SU-DHL-6 (cell line): Measurements from ENCODE around the gene NCS1.

Source experiments
- H2AFZ ChIP-seq: fragments of 200-600 bp; sonication (generic); 2 replicates; pipeline ENCODE4 v1.6.1; 2014; ENCODE audit warnings: low read depth, mild to moderate bottlenecking, moderate library complexity, mixed read lengths, antibody characterized with exemption, low read length; ENCODE audit not compliant: severe bottlenecking
- H3F3A ChIP-seq: fragments of 200-600 bp; shearing (Covaris generic); 2 replicates; pipeline ENCODE4 v1.6.0; 2016; ENCODE audit warnings: antibody characterized with exemption, mild to moderate bottlenecking; ENCODE audit not compliant: insufficient read depth
- H3K27ac ChIP-seq: fragments of 200-600 bp; sonication (generic); 2 replicates; pipeline ENCODE4 v1.5.1; 2016; ENCODE audit warnings: low read depth, mild to moderate bottlenecking, low read length, moderate library complexity, mixed read lengths
- H3K27me3 ChIP-seq: fragments of 200-600 bp; sonication (generic), shearing (Covaris generic); 2 replicates; pipeline ENCODE4 v1.6.0; 2014; ENCODE audit warnings: mild to moderate bottlenecking, low read length
- H3K36me3 ChIP-seq: fragments of 200-600 bp; sonication (generic); 2 replicates; pipeline ENCODE4 v1.6.1; 2014; ENCODE audit warnings: mild to moderate bottlenecking, low read length, mixed read lengths
- H3K4me2 ChIP-seq: fragments of 300-600, 200-600 bp; shearing (Covaris generic), sonication (generic); 2 replicates; pipeline ENCODE4 v1.6.0; 2014; ENCODE audit warnings: low read length, low read depth, mild to moderate bottlenecking; ENCODE audit not compliant: poor library complexity, severe bottlenecking
- H3K4me3 ChIP-seq: fragments of 200-600 bp; sonication (generic); 2 replicates; pipeline ENCODE4 v1.5.1; 2014; ENCODE audit warnings: antibody characterized with exemption, low read length, mild to moderate bottlenecking, mixed read lengths; ENCODE audit not compliant: insufficient read depth, poor library complexity, severe bottlenecking
- H3K79me2 ChIP-seq: fragments of 200-600 bp; sonication (generic); 2 replicates; pipeline ENCODE4 v1.6.1; 2014; ENCODE audit warnings: mild to moderate bottlenecking, low read length, moderate library complexity; ENCODE audit not compliant: insufficient read depth
- H3K9ac ChIP-seq: fragments of 200-600 bp; sonication (generic); 2 replicates; pipeline ENCODE4 v1.7.0; 2014; ENCODE audit warnings: mild to moderate bottlenecking, low read length
- H3K9me2 ChIP-seq: fragments of 200-600 bp; sonication (generic); replicated peaks from 2 replicates; pipeline ENCODE4 v1.6.1; 2014; ENCODE audit warnings: low read length; ENCODE audit not compliant: insufficient read depth
- H3K9me3 ChIP-seq: fragments of 200-600 bp; sonication (generic); 2 replicates; pipeline ENCODE4 v1.6.1; 2014; ENCODE audit warnings: low read length, mixed read lengths; ENCODE audit not compliant: insufficient read depth
- H4K20me1 ChIP-seq: fragments of 200-600 bp; sonication (generic); 2 replicates; pipeline ENCODE4 v1.6.1; 2014; ENCODE audit warnings: low read depth, mild to moderate bottlenecking, antibody characterized with exemption, low read length, moderate library complexity, mixed read lengths
- EZH2phosphoT487 ChIP-seq: fragments of 200-600 bp; sonication (generic), shearing (Covaris generic); conservative IDR thresholded peaks from 2 replicates; pipeline ENCODE4 v1.6.1; 2018; ENCODE audit warnings: mild to moderate bottlenecking, antibody characterized with exemption, low read length, moderate library complexity, mixed read lengths
- TF ChIP-seq, protein P1 (sequence below): fragments of 200-600 bp; sonication (generic); IDR thresholded peaks from one replicate; pipeline ENCODE4 v1.5.1; 2017; ENCODE audit warnings: antibody characterized with exemption, mild to moderate bottlenecking, low read length, moderate library complexity; ENCODE audit not compliant: insufficient read depth, poor library complexity, severe bottlenecking

The NCS1 gene

DNA sequence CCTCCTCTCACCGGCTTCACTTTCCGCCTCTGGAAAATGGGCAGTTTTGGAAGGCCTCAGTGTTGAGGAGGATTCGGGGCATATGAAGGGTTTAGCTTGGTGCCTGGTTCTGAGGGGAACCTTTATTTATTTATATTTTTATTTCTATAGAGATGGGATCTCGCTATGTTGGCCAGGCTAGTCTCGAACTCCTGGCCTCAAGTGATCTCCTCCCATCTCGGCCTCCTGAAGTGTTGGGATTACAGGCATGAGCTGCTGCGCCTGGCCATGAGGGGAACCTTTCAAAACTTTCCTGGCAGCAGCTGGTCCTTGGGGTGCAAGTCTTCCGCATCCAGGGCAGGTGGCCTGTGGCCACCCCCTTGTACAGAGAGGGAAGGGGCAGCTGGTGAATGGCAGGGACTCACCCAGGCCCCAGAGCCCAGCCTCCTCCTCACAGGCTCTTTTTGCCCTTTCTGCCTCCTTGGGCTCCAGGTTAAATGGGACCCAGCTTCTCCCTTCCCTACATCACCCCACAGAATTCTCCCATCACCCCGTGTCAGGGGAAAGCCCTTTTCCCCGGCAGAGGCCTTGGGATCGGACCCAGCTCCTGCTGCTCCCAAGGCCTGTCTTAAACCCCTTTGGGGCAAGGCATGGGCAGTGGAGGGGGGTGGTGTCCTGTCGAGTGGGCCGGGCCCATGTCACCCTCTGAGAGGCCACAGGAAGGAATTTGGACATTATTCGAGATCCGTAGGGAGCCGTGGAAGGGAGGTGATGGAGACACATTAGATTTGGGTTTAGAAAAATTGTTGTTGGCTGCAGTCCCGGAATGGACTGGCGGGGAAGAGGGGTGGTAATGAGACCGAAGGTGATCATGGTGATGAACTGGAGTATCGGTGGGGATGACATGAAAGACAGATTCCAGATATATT is 5.9 kb downstream of the NCS1 start:
- Histone ChIP-seq H3K27me3 (no peaks in the 10 kb centered on the region), H3K79me2 (no peaks in the 10 kb centered on the region), H3K9ac (no peak overlapping the region), H3K9me2 (no peaks in the 10 kb centered on the region), H3K4me3 (no peak overlapping the region), H3K27ac (no peak overlapping the region), H3K36me3 (no peaks in the 10 kb centered on the region), H3F3A (no peaks in the 10 kb centered on the region), H2AFZ (no peak overlapping the region), H3K4me2 (no peak overlapping the region), H3K9me3 (no peaks in the 10 kb centered on the region), H4K20me1 (no peaks in the 10 kb centered on the region)
- TF ChIP-seq EZH2phosphoT487 = no peak
- TF ChIP-seq, protein P1, sequence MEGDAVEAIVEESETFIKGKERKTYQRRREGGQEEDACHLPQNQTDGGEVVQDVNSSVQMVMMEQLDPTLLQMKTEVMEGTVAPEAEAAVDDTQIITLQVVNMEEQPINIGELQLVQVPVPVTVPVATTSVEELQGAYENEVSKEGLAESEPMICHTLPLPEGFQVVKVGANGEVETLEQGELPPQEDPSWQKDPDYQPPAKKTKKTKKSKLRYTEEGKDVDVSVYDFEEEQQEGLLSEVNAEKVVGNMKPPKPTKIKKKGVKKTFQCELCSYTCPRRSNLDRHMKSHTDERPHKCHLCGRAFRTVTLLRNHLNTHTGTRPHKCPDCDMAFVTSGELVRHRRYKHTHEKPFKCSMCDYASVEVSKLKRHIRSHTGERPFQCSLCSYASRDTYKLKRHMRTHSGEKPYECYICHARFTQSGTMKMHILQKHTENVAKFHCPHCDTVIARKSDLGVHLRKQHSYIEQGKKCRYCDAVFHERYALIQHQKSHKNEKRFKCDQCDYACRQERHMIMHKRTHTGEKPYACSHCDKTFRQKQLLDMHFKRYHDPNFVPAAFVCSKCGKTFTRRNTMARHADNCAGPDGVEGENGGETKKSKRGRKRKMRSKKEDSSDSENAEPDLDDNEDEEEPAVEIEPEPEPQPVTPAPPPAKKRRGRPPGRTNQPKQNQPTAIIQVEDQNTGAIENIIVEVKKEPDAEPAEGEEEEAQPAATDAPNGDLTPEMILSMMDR = no peak

DNA sequence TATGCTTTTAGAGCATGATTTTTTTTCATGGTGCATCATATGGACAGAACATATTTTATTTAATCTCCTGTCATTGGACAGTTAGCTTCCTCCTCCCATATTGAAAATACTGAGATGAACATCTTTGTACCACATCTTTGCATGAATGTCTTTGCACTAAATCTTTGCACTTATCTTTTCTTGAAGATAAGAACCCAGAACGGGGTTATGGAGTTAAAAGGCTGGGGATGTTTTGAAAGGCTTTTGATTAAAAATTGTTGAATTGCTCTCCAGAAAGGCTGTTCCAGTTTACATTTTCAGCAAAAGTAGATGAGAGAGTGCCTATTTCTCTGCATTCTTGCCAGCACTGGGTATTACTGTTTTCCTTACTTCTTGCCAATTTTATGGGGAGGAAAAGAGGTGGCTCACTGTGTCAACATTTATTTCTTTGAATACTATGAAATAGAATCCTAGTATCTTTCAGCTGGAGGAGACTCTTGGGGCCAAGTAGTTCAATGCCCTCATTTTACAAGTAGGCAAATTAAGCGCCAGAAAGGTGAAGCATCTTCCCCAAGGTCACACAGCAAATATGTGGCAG is 7.2 kb downstream of the NCS1 start:
- Histone ChIP-seq H3K9ac (no peak overlapping the region), H2AFZ (no peak overlapping the region), H4K20me1 (no peaks in the 10 kb centered on the region), H3K79me2 (no peaks in the 10 kb centered on the region), H3K9me2 (no peaks in the 10 kb centered on the region), H3K27me3 (no peaks in the 10 kb centered on the region), H3K36me3 (no peaks in the 10 kb centered on the region), H3K9me3 (no peaks in the 10 kb centered on the region), H3K4me3 (no peak overlapping the region), H3F3A (no peaks in the 10 kb centered on the region), H3K27ac (no peak overlapping the region), H3K4me2 (no peak overlapping the region)
- TF ChIP-seq, protein P1 = no peak
- no peak for TF ChIP-seq EZH2phosphoT487

DNA sequence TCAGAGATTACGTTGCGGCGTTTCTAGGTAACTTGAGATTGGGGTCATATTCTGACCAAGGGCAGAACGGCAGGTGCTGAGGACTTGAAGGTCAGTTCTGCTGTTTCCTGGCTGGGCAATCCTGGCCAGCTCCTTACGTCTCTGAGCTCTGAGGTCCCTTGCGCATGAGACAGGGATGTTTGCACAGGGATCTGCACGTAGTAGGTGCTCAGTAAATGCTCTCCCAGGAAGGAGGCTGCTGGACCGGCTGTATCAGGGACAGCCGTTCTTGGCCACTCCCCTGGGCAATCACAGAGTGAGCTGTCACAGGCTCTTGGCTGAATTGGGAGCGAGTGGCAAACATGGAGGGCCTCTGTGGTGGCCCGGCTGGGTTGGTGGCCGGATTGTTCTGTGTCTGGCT is 8.3 kb downstream of the NCS1 start:
- no peaks in the 10 kb centered on the region for H3K9me3 ChIP-seq
- H3K79me2 ChIP-seq = no peaks in the 10 kb centered on the region
- H3K27me3 ChIP-seq = no peaks in the 10 kb centered on the region
- H3K27ac ChIP-seq = no peak overlapping the region
- no peak overlapping the region for H3K4me3 ChIP-seq
- no peaks in the 10 kb centered on the region for H3K36me3 ChIP-seq
- H4K20me1 ChIP-seq = no peaks in the 10 kb centered on the region
- H3K9ac ChIP-seq = no peak overlapping the region
- no peak overlapping the region for H2AFZ ChIP-seq
- no peak overlapping the region for H3K4me2 ChIP-seq
- H3F3A ChIP-seq = no peaks in the 10 kb centered on the region
- H3K9me2 ChIP-seq = no peaks in the 10 kb centered on the region
- no peak for TF ChIP-seq EZH2phosphoT487
- TF ChIP-seq, protein P1 = no peak
